Measurements from ENCODE around the gene LPAR1.
"Not testable (repeated sequence)": the region's sequence is repeated elsewhere in the genome, so short reads cannot be mapped to it uniquely, and the experiment has no call there.

LPAR1 gene

GRCh38 chr9:110835404-110835803, 202.9 kb downstream of the LPAR1 start:
- in situ Hi-C loops (cut with HindIII; ENCODE audit: low sequenced_read_pairs), result no loop called here

DNA sequence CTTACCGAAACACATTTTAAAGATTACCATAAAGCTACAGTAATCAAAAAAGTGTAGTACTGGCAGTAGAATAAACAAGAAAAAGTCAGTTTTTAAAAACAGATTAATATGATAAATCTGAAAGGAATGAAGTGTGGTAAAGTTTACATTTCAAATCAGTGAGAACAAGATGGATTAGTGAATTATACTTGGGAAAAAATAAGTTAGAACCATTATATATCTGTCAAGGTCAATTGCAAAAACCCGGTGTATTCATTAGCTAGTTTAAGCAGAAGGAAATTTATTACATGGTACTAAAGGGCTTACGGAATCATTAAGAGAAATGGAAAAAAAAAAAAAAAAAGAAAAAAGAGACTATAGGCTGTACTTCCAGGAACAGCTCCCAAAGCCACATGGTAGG, 205.3 kb downstream of the LPAR1 start:
- in situ Hi-C loops (cut with HindIII; ENCODE audit: low sequenced_read_pairs), result loop anchor here (5.0 kb wide), 2 partner anchors 56 to 79 kb away; no protein-coding TSS in a partner anchor

- in situ Hi-C loops (cut with HindIII; ENCODE audit: low sequenced_read_pairs), result loop anchor here (5.0 kb wide), 2 partner anchors 53 to 82 kb away; no protein-coding TSS in a partner anchor
Measured at GRCh38 chr9:110830495-110830894, 207.8 kb downstream of the LPAR1 start.

GRCh38 chr9:110828264-110828663, 210.0 kb downstream of the LPAR1 start:
- in situ Hi-C loops (cut with HindIII; ENCODE audit: low sequenced_read_pairs), result no loop called here

DNA sequence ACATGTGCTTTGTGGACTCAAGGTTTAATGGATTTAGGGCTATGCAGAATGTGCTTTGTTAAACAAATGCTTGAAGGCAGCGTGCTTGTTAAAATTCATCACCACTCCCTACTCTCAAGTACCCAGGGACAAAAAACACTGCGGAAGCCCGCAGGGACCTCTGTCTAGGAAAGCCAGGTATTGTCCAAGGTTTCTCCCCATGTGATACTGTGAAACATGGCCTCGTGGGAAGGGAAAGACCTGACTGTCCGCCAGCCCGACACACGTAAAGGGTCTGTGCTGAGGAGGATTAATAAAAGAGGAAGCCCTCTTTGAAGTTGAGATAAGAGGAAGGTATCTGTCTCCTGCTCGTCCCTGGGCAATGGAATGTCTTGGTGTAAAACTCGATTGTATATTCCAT, 211.9 kb downstream of the LPAR1 start:
- in situ Hi-C loops (cut with HindIII; ENCODE audit: low sequenced_read_pairs), result not testable (repeated sequence)

DNA sequence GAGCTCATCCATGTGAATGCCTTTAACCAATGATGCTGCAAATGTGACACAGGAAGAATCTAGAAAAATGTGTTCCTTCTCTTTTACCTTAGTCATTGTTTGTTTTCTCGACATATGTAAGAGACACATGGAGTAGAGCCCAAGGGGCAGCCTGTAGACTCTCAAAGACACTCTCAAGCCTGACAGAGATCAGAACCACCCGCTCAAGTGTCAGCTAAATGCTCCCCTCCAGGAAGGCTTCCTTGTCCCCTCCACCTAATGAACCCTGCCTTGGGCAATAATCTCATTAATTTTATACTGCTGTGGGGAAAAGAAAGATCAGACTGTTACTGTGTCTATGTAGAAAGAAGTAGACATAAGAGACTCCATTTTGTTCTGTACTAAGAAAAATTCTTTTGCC, 212.3 kb downstream of the LPAR1 start:
- in situ Hi-C loops (cut with HindIII; ENCODE audit: low sequenced_read_pairs), result no loop called here

DNA sequence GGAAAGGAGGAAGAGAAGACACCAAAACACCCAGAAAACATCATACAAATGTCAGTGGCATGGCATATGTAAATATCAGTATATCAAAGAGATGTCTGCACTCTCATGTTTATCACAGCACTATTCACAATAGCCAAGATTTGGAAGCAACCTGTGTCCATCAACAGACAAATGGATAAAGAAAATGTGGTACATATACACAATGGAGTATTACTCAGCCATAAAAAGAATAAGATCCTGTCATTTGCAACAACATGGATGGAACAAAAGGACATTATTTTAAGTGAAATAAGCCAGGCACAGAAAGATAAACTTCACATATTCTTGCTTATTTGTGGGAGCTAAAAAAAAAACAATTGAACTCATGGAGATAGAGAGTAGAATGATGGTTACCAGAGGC, 213.1 kb downstream of the LPAR1 start:
- in situ Hi-C loops (cut with HindIII; ENCODE audit: low sequenced_read_pairs), result not testable (repeated sequence)

Measured in endothelial cell of hepatic sinusoid (primary cell).